Measurements from ENCODE around the gene GNG13. TPM values are rescaled to one million over a fixed set of nuclear protein-coding genes. Genes with fewer than 3 reads are reported as not detected.

Gene GNG13
- total RNA-seq, 1 experiment from 2014 or later = 0.23 TPM

- ATAC-seq = no peak
- intact Hi-C loops (cut with micrococcal nuclease; ENCODE audit: unreplicated experiment) = no loop called here
- Histone ChIP-seq H3K27me3 (ENCODE audit: control insufficient read depth, insufficient read depth, low read length) (no peaks in the 10 kb centered on the region), H3K36me3 (ENCODE audit: control insufficient read depth, insufficient read depth, low read length) (no peaks in the 10 kb centered on the region), H3K4me1 (ENCODE audit: control insufficient read depth, insufficient read depth, low read length) (no peaks in the 10 kb centered on the region), H3K4me3 (ENCODE audit: low read depth in 2 of 2, low read length in 2 of 2) (no peak overlapping the region), H3K9me3 (ENCODE audit: control insufficient read depth, insufficient read depth, low read depth, low read length) (no peaks in the 10 kb centered on the region), H3K27ac (ENCODE audit: low read length) (no peak overlapping the region)
- ChIA-PET CTCF (no interaction called here), POLR2A (no interaction called here)
- in situ Hi-C loops (cut with HindIII; ENCODE audit: low pct_unique_long_range_greater_than_20kb, low sequenced_read_pairs) = no loop called here
- TF ChIP-seq POLR2AphosphoS5 (IDR thresholded peaks at IDR 0.05; ENCODE audit: low read depth, low read length) (no peak), SIN3A (IDR thresholded peaks at IDR 0.05; ENCODE audit: borderline replicate concordance, insufficient read depth, low read depth, low read length) (no peak), REST (IDR thresholded peaks at IDR 0.05; ENCODE audit: insufficient read depth in 1 of 2, low read depth in 2 of 2, low read length in 1 of 2) (no peak), TCF7L2 (IDR thresholded peaks at IDR 0.05; ENCODE audit: low read depth, low read length) (no peak), CTCF (IDR thresholded peaks at IDR 0.05) (no peak)
- no TSS peak for BruUV-seq (replicated peaks)
- DNase-seq (ENCODE audit: low read depth, low spot score) = no peak
Observed at GRCh38 chr16:819336-820043, 19.0 kb upstream of the GNG13 start.

- no peak overlapping the region for H3K27ac ChIP-seq (ENCODE audit: low read length)
- TF ChIP-seq POLR2AphosphoS5 (IDR thresholded peaks at IDR 0.05; ENCODE audit: low read depth, low read length) = no peak
- TF ChIP-seq CTCF (IDR thresholded peaks at IDR 0.05) = no peak
- no peak for TF ChIP-seq TCF7L2 (IDR thresholded peaks at IDR 0.05; ENCODE audit: low read depth, low read length)
- no peak for TF ChIP-seq REST (IDR thresholded peaks at IDR 0.05; ENCODE audit: insufficient read depth in 1 of 2, low read depth in 2 of 2, low read length in 1 of 2)
- no peak for TF ChIP-seq SIN3A (IDR thresholded peaks at IDR 0.05; ENCODE audit: borderline replicate concordance, insufficient read depth, low read depth, low read length)
- no TSS peak for BruUV-seq (replicated peaks)
- intact Hi-C loops (cut with micrococcal nuclease; ENCODE audit: unreplicated experiment) (no loop called here), in situ Hi-C loops (cut with HindIII; ENCODE audit: low pct_unique_long_range_greater_than_20kb, low sequenced_read_pairs) (no loop called here)
- no peaks in the 10 kb centered on the region for H3K9me3 ChIP-seq (ENCODE audit: control insufficient read depth, insufficient read depth, low read depth, low read length)
- no peak overlapping the region for H3K4me3 ChIP-seq (ENCODE audit: low read depth in 2 of 2, low read length in 2 of 2)
- no peaks in the 10 kb centered on the region for H3K27me3 ChIP-seq (ENCODE audit: control insufficient read depth, insufficient read depth, low read length)
- DNase-seq (ENCODE audit: low read depth, low spot score) (no peak), ATAC-seq (no peak)
- CTCF ChIA-PET = no interaction called here
- no peaks in the 10 kb centered on the region for H3K36me3 ChIP-seq (ENCODE audit: control insufficient read depth, insufficient read depth, low read length)
- H3K4me1 ChIP-seq (ENCODE audit: control insufficient read depth, insufficient read depth, low read length) = 0 out of 2 replicates have a peak, but pooled peaks cover 4% of the 10 kb centered on the region
- POLR2A ChIA-PET = no interaction called here
Observed at GRCh38 chr16:818592-818991, 18.1 kb upstream of the GNG13 start.

All from Panc1 (cell line).